Measurements from ENCODE around the gene SPRYD3. TPM values are rescaled to one million over a fixed set of nuclear protein-coding genes. Genes with fewer than 3 reads are reported as not detected.

SPRYD3 gene
- total RNA-seq, 1 donor from 2014 or later: 35.1 TPM

Other genes starting within 250 kb of the SPRYD3 start
- not detected in 2 replicates for gene KRT79, start 245.1 kb downstream of the SPRYD3 start, total RNA-seq
- gene KRT78, start 230.4 kb downstream of the SPRYD3 start, total RNA-seq: not detected in 2 replicates
- gene KRT8, start 174.3 kb downstream of the SPRYD3 start, total RNA-seq: 0.18 and 0.25 TPM in 2 replicates
- 1.3 and 1.9 TPM in 2 replicates for gene KRT18, start 130.3 kb downstream of the SPRYD3 start, total RNA-seq
- 474 and 503 TPM in 2 replicates for gene EIF4B, start 72.9 kb downstream of the SPRYD3 start, total RNA-seq
- gene TNS2, start 29.3 kb downstream of the SPRYD3 start, total RNA-seq: 2.1 and 4.7 TPM in 2 replicates
- 0.46 TPM in 1 of 2 replicates, not detected in the other for gene IGFBP6, start 18.3 kb upstream of the SPRYD3 start, total RNA-seq
- gene SOAT2, start 24.1 kb upstream of the SPRYD3 start, total RNA-seq: not detected in 2 replicates
- gene ZNF740, start 101.3 kb upstream of the SPRYD3 start, total RNA-seq: 44.9 and 45.5 TPM in 2 replicates
- 20.2 TPM in 2 replicates for gene CSAD, start 101.5 kb upstream of the SPRYD3 start, total RNA-seq
- gene ITGB7, start 127.9 kb upstream of the SPRYD3 start, total RNA-seq: 200 and 208 TPM in 2 replicates
- 38.5 and 40.1 TPM in 2 replicates for gene RARG, start 152.8 kb upstream of the SPRYD3 start, total RNA-seq
- gene ESPL1, start 188.9 kb upstream of the SPRYD3 start, total RNA-seq: 72.6 and 75.3 TPM in 2 replicates
- gene PFDN5, start 216.2 kb upstream of the SPRYD3 start, total RNA-seq: 321 and 326 TPM in 2 replicates
- 87.2 and 99.0 TPM in 2 replicates for gene MYG1, start 220.3 kb upstream of the SPRYD3 start, total RNA-seq
- 83.7 and 85.4 TPM in 2 replicates for gene AAAS, start 242.2 kb upstream of the SPRYD3 start, total RNA-seq

Data from activated T-helper 2 cell treated with anti-CD3 and anti-CD28 coated beads, Interferon-gamma antibody, Interleukin-2, Interleukin-4, amounts not matched to agents 10 μg/mL and 5 μg/mL and 100 μg/mL, durations not matched to agents 14 hours and 24 hours and 36 hours (primary cell).